ENCODE measurements around the gene TJP1.
A peak's percentile ranks its signal among the peaks of the same experiment; 100 is the strongest.
"Not testable (repeated sequence)": the region's sequence is repeated elsewhere in the genome, so short reads cannot be mapped to it uniquely, and the experiment has no call there.

TJP1 gene

DNA sequence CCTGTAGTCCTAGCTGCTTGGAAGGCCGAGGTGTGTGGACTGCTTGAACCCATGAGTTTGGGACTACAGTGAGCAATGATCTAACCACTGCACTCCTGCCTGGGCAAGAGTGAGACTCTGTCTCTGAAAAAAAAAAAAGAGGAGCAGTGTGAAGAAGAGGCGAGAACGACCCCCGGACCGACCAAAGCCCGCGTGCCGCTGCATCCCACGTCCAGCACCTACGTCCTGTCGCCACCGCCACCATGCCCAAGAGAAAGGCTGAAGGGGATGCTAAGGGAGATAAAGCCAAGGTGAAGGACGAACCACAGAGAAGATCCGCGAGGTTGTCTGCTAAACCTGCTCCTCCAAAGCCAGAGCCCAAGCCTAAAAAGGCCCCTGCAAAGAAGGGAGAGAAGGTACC lies 91.8 kb downstream of the TJP1 start:
- not testable (repeated sequence) for H3K4ac ChIP-seq (ENCODE audit: low read depth, low read length); H3K79me1 ChIP-seq (ENCODE audit: low read length); H3K9ac ChIP-seq (ENCODE audit: low read length); DNase-seq; H3K27ac ChIP-seq (ENCODE audit: low read depth, low read length); H3K27me3 ChIP-seq (ENCODE audit: insufficient read depth, low read length); H3K4me1 ChIP-seq (ENCODE audit: control insufficient read depth in 1 of 2, insufficient read depth in 2 of 2, low read length in 2 of 2); H2BK12ac ChIP-seq (ENCODE audit: low read length); H3K14ac ChIP-seq (ENCODE audit: low read length); H3K79me2 ChIP-seq (ENCODE audit: control insufficient read depth, insufficient read depth, low read length, poor library complexity); H3K9me3 ChIP-seq (ENCODE audit: insufficient read depth, low read depth, low read length); H3K18ac ChIP-seq (ENCODE audit: low read length); H2AK5ac ChIP-seq (ENCODE audit: low read length); H2BK5ac ChIP-seq (ENCODE audit: low read depth, low read length, poor library complexity); H4K8ac ChIP-seq (ENCODE audit: low read depth, low read length); H3K4me2 ChIP-seq (ENCODE audit: low read length); H2BK120ac ChIP-seq (ENCODE audit: insufficient read depth, low read length, poor library complexity); H2AFZ ChIP-seq (ENCODE audit: insufficient read depth, low read length, poor library complexity); H3K4me3 ChIP-seq (ENCODE audit: low read depth, low read length); H4K91ac ChIP-seq (ENCODE audit: low read depth, low read length); H4K12ac ChIP-seq (ENCODE audit: low read depth, low read length); H3K23ac ChIP-seq (ENCODE audit: low read length)
- WGBS (ENCODE audit: extremely low coverage, insufficient coverage, insufficient read length) = no CpG with 5 or more reads among the region's 15 CpGs
- H3K36me3 ChIP-seq (ENCODE audit: control insufficient read depth in 1 of 2, insufficient read depth in 2 of 2, low read length in 2 of 2) = peaks cover 23 to 32% of the 10 kb centered on the region in 2 experiments

DNA sequence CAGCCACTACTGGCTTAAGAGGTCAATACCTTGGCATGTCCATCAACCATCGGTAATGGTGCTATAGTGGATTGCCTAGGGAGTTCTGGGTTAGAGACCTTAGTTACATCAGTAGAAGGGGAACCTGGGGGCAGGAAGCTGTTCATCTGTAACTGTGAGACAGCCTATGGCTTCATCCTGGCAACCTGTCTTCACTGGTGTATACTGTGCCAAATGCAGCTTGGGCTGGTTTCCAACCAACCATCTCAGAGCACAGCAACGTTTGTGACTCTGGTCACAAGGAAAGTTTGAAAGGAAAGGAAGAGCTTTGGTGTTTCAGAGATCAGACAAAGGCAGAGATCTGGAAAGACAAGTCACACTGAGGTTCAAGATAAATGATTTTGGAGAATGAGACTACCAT lies 93.8 kb downstream of the TJP1 start:
- no peak overlapping the region for H4K8ac ChIP-seq (ENCODE audit: low read depth, low read length)
- no peak overlapping the region for H2AK5ac ChIP-seq (ENCODE audit: low read length)
- H3K27ac ChIP-seq (ENCODE audit: low read depth, low read length) = no peak overlapping the region
- no peak overlapping the region for H4K12ac ChIP-seq (ENCODE audit: low read depth, low read length)
- no peaks in the 10 kb centered on the region for H3K27me3 ChIP-seq (ENCODE audit: insufficient read depth, low read length)
- no peak overlapping the region for H3K4me3 ChIP-seq (ENCODE audit: low read depth, low read length)
- no CpG with 5 or more reads among the region's 2 CpGs for WGBS (ENCODE audit: extremely low coverage, insufficient coverage, insufficient read length)
- H2BK12ac ChIP-seq (ENCODE audit: low read length) = no peak overlapping the region
- no peak overlapping the region for H3K23ac ChIP-seq (ENCODE audit: low read length)
- no peak overlapping the region for H2BK5ac ChIP-seq (ENCODE audit: low read depth, low read length, poor library complexity)
- peaks cover 26 to 41% of the 10 kb centered on the region in 2 experiments for H3K36me3 ChIP-seq (ENCODE audit: control insufficient read depth in 1 of 2, insufficient read depth in 2 of 2, low read length in 2 of 2)
- H3K18ac ChIP-seq (ENCODE audit: low read length) = peak overlapping the region; percentile 80
- no peak overlapping the region for H2BK120ac ChIP-seq (ENCODE audit: insufficient read depth, low read length, poor library complexity)
- H3K4me1 ChIP-seq (ENCODE audit: control insufficient read depth in 1 of 2, insufficient read depth in 2 of 2, low read length in 2 of 2) = no peaks in the 10 kb centered on the region
- H3K79me2 ChIP-seq (ENCODE audit: control insufficient read depth, insufficient read depth, low read length, poor library complexity) = no peaks in the 10 kb centered on the region
- no peaks in the 10 kb centered on the region for H3K79me1 ChIP-seq (ENCODE audit: low read length)
- no peak overlapping the region for H3K4ac ChIP-seq (ENCODE audit: low read depth, low read length)
- H3K9ac ChIP-seq (ENCODE audit: low read length) = no peak overlapping the region
- no peak overlapping the region for H3K4me2 ChIP-seq (ENCODE audit: low read length)
- no peak overlapping the region for H4K91ac ChIP-seq (ENCODE audit: low read depth, low read length)
- H3K14ac ChIP-seq (ENCODE audit: low read length) = no peak overlapping the region
- no peak for DNase-seq
- no peak overlapping the region for H2AFZ ChIP-seq (ENCODE audit: insufficient read depth, low read length, poor library complexity)
- peaks cover 2% of the 10 kb centered on the region for H3K9me3 ChIP-seq (ENCODE audit: insufficient read depth, low read depth, low read length)

GRCh38 chr15:29727871-29728270 lies 94.4 kb downstream of the TJP1 start:
- Histone ChIP-seq H3K18ac (ENCODE audit: low read length) (no peak overlapping the region), H4K12ac (ENCODE audit: low read depth, low read length) (no peak overlapping the region), H3K23ac (ENCODE audit: low read length) (no peak overlapping the region), H4K91ac (ENCODE audit: low read depth, low read length) (no peak overlapping the region), H2BK12ac (ENCODE audit: low read length) (no peak overlapping the region), H3K14ac (ENCODE audit: low read length) (no peak overlapping the region), H2BK5ac (ENCODE audit: low read depth, low read length, poor library complexity) (no peak overlapping the region), H2AFZ (ENCODE audit: insufficient read depth, low read length, poor library complexity) (no peak overlapping the region), H3K27ac (ENCODE audit: low read depth, low read length) (no peak overlapping the region), H3K9me3 (ENCODE audit: insufficient read depth, low read depth, low read length) (peaks cover 3% of the 10 kb centered on the region), H3K27me3 (ENCODE audit: insufficient read depth, low read length) (no peaks in the 10 kb centered on the region), H3K4ac (ENCODE audit: low read depth, low read length) (no peak overlapping the region), H3K9ac (ENCODE audit: low read length) (no peak overlapping the region), H4K8ac (ENCODE audit: low read depth, low read length) (no peak overlapping the region), H3K4me2 (ENCODE audit: low read length) (no peak overlapping the region), H2BK120ac (ENCODE audit: insufficient read depth, low read length, poor library complexity) (no peak overlapping the region), H2AK5ac (ENCODE audit: low read length) (no peak overlapping the region), H3K4me1 (ENCODE audit: control insufficient read depth in 1 of 2, insufficient read depth in 2 of 2, low read length in 2 of 2) (no peaks in the 10 kb centered on the region), H3K79me2 (ENCODE audit: control insufficient read depth, insufficient read depth, low read length, poor library complexity) (no peaks in the 10 kb centered on the region), H3K4me3 (ENCODE audit: low read depth, low read length) (no peak overlapping the region), H3K79me1 (ENCODE audit: low read length) (no peaks in the 10 kb centered on the region), H3K36me3 (ENCODE audit: control insufficient read depth in 1 of 2, insufficient read depth in 2 of 2, low read length in 2 of 2) (peaks cover 26 to 46% of the 10 kb centered on the region in 2 experiments)
- no CpG with 5 or more reads among the region's 5 CpGs for WGBS (ENCODE audit: extremely low coverage, insufficient coverage, insufficient read length)
- no peak for DNase-seq

DNA sequence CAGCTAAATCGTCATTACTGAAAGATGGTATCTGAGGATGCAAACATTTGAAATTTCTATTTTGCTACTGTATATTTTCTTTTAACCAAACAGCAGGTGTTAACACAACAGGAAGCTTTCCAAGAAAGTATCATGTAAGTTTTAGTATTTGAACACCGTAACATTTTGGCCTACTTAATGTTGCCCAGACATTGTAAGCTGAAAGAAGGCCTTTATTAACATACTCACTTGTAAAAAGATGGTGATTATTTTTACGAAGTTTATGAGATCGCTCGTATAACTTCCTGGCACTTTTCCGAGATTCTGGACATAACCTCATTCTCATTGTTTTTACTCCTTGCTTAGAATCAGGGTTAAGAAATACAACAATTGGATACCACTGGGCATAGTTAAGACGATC lies 95.7 kb downstream of the TJP1 start:
- Histone ChIP-seq H2BK12ac (ENCODE audit: low read length) (no peak overlapping the region), H3K18ac (ENCODE audit: low read length) (no peak overlapping the region), H4K12ac (ENCODE audit: low read depth, low read length) (no peak overlapping the region), H3K79me1 (ENCODE audit: low read length) (no peaks in the 10 kb centered on the region), H3K9me3 (ENCODE audit: insufficient read depth, low read depth, low read length) (peaks cover 10% of the 10 kb centered on the region), H2AFZ (ENCODE audit: insufficient read depth, low read length, poor library complexity) (no peak overlapping the region), H2BK120ac (ENCODE audit: insufficient read depth, low read length, poor library complexity) (no peak overlapping the region), H3K4me1 (ENCODE audit: control insufficient read depth in 1 of 2, insufficient read depth in 2 of 2, low read length in 2 of 2) (no peaks in the 10 kb centered on the region), H4K91ac (ENCODE audit: low read depth, low read length) (no peak overlapping the region), H3K4ac (ENCODE audit: low read depth, low read length) (no peak overlapping the region), H3K79me2 (ENCODE audit: control insufficient read depth, insufficient read depth, low read length, poor library complexity) (no peaks in the 10 kb centered on the region), H2BK5ac (ENCODE audit: low read depth, low read length, poor library complexity) (no peak overlapping the region), H3K4me2 (ENCODE audit: low read length) (no peak overlapping the region), H3K27ac (ENCODE audit: low read depth, low read length) (no peak overlapping the region), H3K4me3 (ENCODE audit: low read depth, low read length) (no peak overlapping the region), H2AK5ac (ENCODE audit: low read length) (no peak overlapping the region), H3K27me3 (ENCODE audit: insufficient read depth, low read length) (no peaks in the 10 kb centered on the region), H3K9ac (ENCODE audit: low read length) (no peak overlapping the region), H4K8ac (ENCODE audit: low read depth, low read length) (no peak overlapping the region), H3K23ac (ENCODE audit: low read length) (no peak overlapping the region), H3K36me3 (ENCODE audit: control insufficient read depth in 1 of 2, insufficient read depth in 2 of 2, low read length in 2 of 2) (peaks cover 32 to 52% of the 10 kb centered on the region in 2 experiments), H3K14ac (ENCODE audit: low read length) (no peak overlapping the region)
- WGBS (ENCODE audit: extremely low coverage, insufficient coverage, insufficient read length) = no CpG with 5 or more reads among the region's 7 CpGs
- no peak for DNase-seq

All from trophoblast cell (in vitro differentiated cells and primary cell).